SW 1271 (cell line): ENCODE results near the gene KIAA1958.

Experiments
- DNase-seq, 2 experiments: peaks; one replicate each; lab custom pipeline; 2025; lab: John Stamatoyannopoulos, UW

Gene KIAA1958

GRCh38 chr9:112486221-112487007 is at the start of gene KIAA1958:
Gene KIAA1958, plus strand, starts transcription at chr9:112486827. Its CDS starts 87,254 bp downstream, at chr9:112574081.
- peak; percentile 52 to 75 for DNase-seq

- no peak for DNase-seq
Measured at GRCh38 chr9:112437406-112437805, 49.2 kb upstream of the KIAA1958 start.

- no peak for DNase-seq
Measured at GRCh38 chr9:112439171-112439570, 47.5 kb upstream of the KIAA1958 start.

- no peak for DNase-seq
Measured at GRCh38 chr9:112439825-112440224, 46.8 kb upstream of the KIAA1958 start.

DNA sequence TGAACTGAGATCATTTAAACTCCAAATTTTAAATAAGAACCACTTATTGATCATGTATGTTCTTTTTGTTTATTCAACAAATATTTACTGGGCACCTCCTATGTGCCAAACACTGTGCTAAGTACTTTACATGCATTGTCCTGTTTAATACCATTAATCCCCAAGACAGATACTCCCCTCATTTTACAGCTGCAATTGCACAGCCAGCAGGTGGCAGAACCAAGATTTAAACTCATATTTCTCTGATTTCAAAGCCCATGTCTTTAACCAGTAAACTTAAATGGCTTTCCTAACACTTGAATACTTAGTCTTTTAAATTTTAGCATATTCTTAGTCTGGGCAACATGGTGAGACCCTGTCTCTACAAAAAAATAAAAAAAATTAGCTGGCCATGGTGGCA is 43.4 kb upstream of the KIAA1958 start:
- peak in 1 of 2 experiments; percentile 30 for DNase-seq

DNA sequence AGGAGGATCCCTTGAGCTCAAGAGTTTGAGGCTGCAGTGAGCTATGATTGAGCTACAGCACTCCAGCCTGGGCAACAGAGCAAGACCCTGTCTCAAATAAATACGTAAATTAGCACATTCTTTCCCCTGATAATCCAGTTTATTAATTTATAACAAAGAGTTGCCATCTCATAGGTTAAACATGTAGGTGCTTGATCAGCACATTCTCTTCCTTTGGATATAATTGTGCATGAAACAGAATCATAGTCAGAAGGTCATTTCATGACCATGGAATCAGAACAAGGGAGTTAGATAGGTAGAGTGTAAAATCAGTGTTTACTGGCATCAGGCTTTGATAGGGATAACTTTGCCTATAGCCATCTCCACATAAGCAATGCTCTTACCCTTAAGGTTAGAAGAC is 43.0 kb upstream of the KIAA1958 start:
- no peak for DNase-seq

DNA sequence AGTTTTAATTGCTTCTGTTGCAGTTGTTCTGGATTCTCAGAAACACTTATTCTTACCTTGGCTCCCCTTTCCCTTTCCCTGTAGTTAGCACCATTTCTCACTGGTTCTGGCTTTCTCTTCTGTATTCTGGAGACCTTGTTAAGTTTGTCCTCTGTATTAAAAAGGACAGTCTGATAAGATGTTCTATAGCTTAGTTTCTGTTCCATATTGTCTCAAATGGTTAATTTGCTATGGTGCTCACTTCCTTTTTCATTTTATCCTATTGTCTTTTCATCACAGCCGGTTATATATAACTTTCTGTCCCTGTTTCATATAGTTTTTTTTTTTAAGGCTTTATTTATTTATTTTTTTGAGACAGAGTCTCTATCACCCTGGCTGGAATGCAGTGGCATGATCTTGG is 41.4 kb upstream of the KIAA1958 start:
- DNase-seq, result no peak

DNA sequence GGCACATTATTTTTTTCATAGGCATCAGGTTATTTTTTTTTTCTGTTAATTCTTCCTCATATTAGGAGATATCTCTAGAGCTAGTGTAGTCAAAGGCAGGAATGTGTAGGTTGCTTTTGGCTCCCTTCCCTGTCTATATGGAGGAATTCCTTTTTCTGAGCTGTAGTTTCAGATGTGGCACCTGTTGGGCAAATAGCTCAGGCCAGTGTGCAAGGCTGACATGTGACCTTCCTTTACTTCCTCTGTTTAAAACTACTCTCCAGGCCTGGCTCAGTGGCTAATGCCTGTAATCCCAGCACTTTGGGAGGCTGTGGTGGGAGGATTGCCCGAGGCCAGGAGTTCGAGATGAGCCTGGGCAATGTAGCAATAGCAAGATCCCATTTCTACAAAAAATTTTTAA is 40.5 kb upstream of the KIAA1958 start:
- DNase-seq, result no peak

DNA sequence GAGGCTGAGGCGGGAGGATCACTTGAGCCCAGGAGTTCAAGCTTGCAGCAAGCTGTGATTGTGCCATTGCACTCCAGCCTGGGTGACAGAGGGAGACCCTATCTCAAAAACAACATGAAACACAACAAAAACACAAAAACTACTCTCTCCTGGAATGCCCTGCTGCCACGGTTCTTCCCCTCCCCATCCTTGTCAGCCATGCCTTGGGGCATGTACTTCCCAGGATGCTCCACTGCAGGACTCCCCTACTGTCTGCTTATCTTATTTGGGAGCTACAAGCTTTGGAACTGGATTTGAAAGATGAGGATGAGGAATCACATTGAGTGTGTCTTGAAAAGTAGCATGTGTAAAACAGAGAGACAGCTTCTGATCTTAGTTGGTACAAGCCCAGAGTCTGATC is 40.1 kb upstream of the KIAA1958 start:
- DNase-seq, result no peak

- no peak for DNase-seq
Measured at GRCh38 chr9:112447283-112447761, 39.3 kb upstream of the KIAA1958 start.

DNA sequence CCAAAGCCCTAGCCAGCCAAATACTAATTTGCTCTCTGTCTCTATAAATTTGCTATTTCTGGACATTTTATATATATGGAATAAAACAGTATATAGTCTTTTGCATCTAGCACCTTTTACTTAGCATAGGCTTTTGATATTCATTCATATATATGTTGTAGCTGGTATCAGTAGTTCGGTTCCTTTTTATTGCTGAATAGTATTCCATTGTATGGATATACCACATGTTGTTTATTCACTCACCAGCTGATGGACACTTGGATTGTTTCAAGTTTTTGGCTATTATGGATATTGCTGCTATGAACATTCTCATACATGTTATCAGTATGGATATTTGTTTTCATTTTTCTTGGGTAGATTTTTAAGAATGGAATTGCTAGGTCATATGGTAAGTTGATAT is 23.8 kb upstream of the KIAA1958 start:
- no peak for DNase-seq

DNA sequence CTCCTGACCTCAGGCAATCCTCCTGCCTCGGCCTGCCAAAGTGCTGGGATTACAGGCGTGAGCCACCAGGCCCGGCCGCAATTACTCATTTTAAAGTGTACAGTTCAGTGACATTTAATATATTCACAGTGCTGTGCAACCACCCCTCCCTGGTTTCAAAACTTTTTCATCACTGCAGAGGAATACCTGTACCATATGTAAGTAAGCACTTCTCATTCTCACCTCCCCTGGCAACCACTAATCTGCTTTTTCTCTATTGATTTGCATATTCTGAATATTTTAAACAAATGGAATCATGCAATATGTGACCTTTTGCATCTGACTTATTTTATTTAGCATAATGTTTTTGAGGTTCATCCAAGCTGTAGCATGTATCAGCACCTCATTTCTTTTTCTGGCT is 21.3 kb upstream of the KIAA1958 start:
- DNase-seq, result no peak

DNA sequence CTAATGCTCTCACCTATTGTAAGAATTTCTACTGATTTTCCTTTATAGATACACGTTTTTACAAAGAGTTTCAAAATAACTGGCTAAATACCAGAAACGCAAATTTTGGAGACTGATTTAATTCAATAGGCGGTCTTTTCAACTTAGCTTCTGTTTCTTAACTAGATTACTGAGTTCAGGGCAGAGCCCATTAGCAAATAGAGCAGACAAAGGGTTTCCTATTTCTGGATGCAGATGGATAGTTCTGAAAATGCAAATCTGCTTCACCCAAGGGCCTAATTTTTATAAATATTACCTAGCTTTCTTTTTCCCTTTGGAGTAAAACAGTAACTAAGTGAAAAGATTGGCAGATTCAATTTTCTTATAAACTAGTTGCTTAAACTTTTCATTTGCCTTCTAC is 13.6 kb upstream of the KIAA1958 start:
- no peak for DNase-seq

DNA sequence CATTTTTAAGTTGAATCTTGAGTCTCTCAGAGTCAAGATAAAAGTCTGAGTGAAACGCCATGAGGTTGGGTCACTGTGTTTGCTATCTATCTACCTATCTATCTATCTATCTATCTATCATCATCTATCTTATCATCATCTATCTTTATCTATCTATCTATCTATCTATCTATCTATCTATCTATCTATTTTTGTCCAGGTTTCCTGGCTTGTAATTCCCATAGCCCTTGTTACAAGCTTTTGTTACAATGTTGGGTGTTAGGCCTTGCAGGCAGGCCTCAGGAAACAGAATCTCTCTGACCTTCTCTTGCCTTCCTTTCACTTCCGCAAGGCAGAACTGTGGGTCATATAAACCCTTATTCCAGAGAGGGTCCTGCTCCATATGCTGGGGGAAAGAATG is 12.6 kb upstream of the KIAA1958 start:
- DNase-seq, result no peak

- DNase-seq, result no peak
Measured at GRCh38 chr9:112475318-112475717, 11.3 kb upstream of the KIAA1958 start.

- no peak for DNase-seq
Measured at GRCh38 chr9:112477330-112477729, 9.3 kb upstream of the KIAA1958 start.

- DNase-seq, result no peak
Measured at GRCh38 chr9:112479221-112479620, 7.4 kb upstream of the KIAA1958 start.

- no peak for DNase-seq
Measured at GRCh38 chr9:112484607-112485006, 2.0 kb upstream of the KIAA1958 start.

DNA sequence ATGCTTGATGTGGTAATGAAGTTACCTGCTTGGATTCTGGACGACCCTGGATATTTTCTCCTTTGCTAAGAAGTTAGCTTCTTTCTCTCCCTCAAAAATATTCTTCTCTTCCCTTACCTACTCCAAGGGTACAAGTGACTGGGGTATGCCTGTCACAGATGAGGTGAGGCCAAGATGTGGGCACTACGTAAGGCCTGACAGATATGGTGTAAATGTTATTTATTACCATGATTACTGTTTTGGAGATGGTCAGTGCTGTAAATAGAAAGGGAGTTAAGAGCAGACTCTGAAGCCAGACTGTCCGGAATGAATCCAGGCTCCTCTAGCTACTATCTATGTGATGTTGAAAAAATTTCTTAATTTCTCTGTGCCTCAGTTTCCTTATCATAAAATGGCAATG is 1.1 kb upstream of the KIAA1958 start:
- DNase-seq, result no peak

DNA sequence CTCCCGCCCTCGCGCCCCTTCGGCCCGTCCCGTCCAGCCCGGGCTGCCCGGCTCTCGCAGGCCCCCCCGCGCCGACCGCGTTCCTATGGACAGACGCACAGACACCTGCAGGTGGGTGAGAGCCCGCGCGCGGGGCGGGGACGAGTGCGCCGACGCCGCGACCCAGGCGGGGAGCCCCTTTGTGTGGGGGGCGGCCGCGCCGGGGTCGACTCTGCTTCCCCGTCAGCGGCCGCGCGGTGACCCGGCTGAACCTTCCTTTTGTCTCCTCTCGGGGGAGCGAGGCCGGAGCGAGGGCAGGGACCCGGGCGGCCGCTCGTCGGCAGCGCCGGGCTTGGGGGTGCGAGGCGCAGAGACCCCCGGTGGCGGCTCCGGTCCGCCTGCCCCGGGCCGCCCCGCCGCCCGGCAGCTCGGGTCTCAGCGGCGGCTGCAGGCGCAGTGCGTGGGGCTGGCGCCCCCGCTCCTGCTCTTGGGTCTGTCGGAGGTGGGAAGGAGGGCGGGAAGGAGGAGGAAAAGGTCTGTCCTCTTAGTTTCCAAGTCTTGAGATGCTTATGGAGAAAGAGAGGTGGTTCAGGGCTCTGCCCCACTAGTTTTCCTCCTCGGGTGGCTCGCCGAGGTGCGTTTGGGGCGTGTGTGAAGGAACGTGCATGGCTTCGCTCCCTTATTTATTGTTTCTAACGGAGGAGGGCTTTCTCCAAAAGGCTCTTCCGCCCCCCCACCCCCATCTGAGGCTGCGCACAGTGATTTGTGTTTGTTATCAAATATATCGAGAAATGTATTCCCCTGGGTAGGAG is 576 bp downstream of the KIAA1958 start:
- DNase-seq, result peak; percentile 19 to 61

DNA sequence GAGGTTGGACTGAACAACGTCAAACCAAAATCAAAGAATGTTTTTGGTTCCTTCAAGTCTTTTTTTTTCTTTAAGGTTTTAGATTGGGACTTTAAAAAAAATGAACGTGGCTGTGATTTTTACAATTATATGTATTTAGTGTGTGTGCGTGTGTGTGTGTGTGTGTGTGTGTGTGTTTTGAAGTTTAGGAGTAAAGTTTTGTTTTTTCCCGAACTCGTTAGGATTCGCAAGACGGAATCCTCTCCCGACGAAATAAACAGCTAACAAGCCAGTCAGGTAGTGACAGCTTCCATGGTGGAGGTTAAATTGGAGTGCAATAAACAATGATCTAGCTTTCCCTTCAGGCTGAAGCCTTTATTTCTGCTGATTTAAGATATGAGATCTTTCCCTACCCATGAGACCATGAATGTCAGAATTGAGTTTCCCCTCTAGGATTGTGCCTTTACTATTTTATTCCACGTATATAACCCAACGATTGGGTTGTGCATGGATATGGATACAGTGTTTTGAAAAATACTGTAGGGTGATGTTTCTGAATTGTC is 1.2 kb downstream of the KIAA1958 start:
- DNase-seq, result no peak

DNA sequence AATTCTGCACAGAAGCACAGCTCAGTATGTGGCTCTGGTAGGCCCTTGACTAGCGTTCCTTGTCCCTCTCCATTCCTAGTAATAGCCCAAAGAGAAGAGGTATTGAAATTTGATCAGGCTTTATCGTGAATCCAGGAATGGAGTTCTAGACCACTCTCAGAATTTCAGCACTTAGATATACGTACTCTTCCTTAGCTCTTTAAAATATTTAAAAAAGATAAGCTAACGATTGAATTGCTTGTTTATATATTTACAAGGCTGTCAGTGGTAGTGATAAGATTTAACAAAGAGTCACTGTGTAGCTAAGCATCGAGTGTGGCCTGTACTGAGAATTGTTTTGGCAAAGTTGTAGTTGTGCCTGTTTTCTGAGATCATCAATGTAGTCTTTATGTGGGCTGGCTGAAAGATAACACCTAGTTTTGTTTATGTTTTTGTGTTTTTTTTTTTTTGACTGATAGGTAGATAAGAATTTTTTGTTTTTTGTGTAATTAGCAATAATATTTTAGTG is 2.5 kb downstream of the KIAA1958 start:
- no peak for DNase-seq
